Measurements from ENCODE around the gene ARL6IP4. TPM values are rescaled to one million over a fixed set of nuclear protein-coding genes. Genes with fewer than 3 reads are reported as not detected.
A peak's percentile ranks its signal among the peaks of the same experiment; 100 is the strongest.

ARL6IP4 gene
- total RNA-seq, 1 experiment from 2014 or later: 133 TPM

- TF ChIP-seq GTF2I (CRISPR knock-in tag; conservative IDR thresholded peaks at IDR 0.05) (no peak), ZSCAN18 (CRISPR knock-in tag; IDR thresholded peaks at IDR 0.05) (no peak), HMGA2 (CRISPR knock-in tag; IDR thresholded peaks at IDR 0.05) (no peak), ATF6 (CRISPR knock-in tag; IDR thresholded peaks at IDR 0.05) (no peak), RORB (CRISPR knock-in tag; IDR thresholded peaks at IDR 0.05) (no peak), CBFB (CRISPR knock-in tag; IDR thresholded peaks at IDR 0.05; ENCODE audit: low read depth) (no peak), USF1 (CRISPR knock-in tag; IDR thresholded peaks at IDR 0.05) (no peak), E2F4 (CRISPR knock-in tag; IDR thresholded peaks at IDR 0.05; ENCODE audit: borderline replicate concordance, low read depth) (peak; percentile 51), OVOL2 (CRISPR knock-in tag; IDR thresholded peaks at IDR 0.05; ENCODE audit: borderline replicate concordance) (no peak), GABPB1 (CRISPR knock-in tag; IDR thresholded peaks at IDR 0.05) (peak; percentile 74), AFF4 (CRISPR knock-in tag; IDR thresholded peaks at IDR 0.05; ENCODE audit: borderline replicate concordance) (peak; percentile 80), AR (CRISPR knock-in tag; IDR thresholded peaks at IDR 0.05) (no peak), ZMAT4 (CRISPR knock-in tag; IDR thresholded peaks at IDR 0.05) (no peak; the same call in 1 of the 2 replicates), FOXP1 (CRISPR knock-in tag; IDR thresholded peaks at IDR 0.05; ENCODE audit: borderline replicate concordance) (peak; percentile 87), ZNF512 (CRISPR knock-in tag; IDR thresholded peaks at IDR 0.05; ENCODE audit: borderline replicate concordance) (no peak), ZNF416 (CRISPR knock-in tag; IDR thresholded peaks at IDR 0.05) (peak; percentile 34; the same call in 1 of the 2 replicates), KAT7 (CRISPR knock-in tag; IDR thresholded peaks at IDR 0.05; ENCODE audit: borderline replicate concordance) (no peak), ATF2 (CRISPR knock-in tag; IDR thresholded peaks at IDR 0.05; ENCODE audit: borderline replicate concordance, low read depth) (no peak), IRF1 (CRISPR knock-in tag; IDR thresholded peaks at IDR 0.05) (no peak; the same call in 1 of the 2 replicates), NFE2L1 (CRISPR knock-in tag; IDR thresholded peaks at IDR 0.05) (no peak)
Measured at GRCh38 chr12:122980183-122981035, at the start of gene ARL6IP4 (continued).

Data from WTC11 (cell line).